GM21360 (cell line): ENCODE measurements around the gene MED27.
"Not testable (repeated sequence)": the region's sequence is repeated elsewhere in the genome, so short reads cannot be mapped to it uniquely, and the experiment has no call there.

Source experiments
- ATAC-seq: cut with Tn5 transposase; IDR thresholded peaks from one replicate; pipeline ENCODE4 v1.9.1; 2021; ENCODE audit warnings: mild to moderate bottlenecking, moderate library complexity; ENCODE audit not compliant: unreplicated experiment

Gene MED27

GRCh38 chr9:132020820-132021510 is 58.7 kb downstream of the MED27 start:
- ATAC-seq, result no peak

DNA sequence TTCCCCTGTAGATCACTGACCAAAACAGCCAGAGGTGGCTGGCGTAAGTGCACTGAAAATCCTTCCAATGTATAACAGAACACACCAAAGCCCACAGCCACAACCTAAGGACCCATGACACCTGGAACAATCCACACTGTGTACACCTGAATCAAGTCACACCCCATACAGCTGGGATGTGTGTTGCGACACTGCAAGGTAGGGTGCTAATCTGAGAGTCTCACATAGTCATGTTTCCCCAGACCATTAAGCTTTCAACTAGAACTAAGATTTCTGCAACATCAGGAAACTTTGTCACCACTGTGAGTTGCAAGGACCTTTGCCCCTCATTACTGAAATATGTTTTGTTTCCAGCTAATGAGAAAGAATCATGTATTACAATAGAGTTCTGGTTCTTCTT is 59.4 kb downstream of the MED27 start:
- ATAC-seq, result no peak

DNA sequence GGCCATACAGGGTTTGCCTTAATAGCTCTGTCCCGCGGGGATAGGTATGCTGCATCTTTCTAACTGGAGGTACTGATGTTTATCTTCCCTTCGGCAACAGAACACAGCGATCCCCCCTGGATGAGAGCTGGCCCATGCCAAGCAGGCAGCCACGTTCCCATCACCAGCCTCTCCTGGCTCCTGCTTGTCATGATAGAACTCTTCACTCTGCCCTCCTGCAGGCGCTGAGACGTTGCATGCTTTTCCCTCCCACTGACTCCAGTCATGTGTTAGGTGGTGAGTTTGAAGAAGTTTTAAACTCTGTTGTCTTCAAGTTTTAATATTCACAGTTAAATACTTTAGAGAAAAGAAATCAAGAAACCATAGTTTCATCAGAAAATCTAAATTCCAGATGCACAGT is 60.0 kb downstream of the MED27 start:
- no peak for ATAC-seq

DNA sequence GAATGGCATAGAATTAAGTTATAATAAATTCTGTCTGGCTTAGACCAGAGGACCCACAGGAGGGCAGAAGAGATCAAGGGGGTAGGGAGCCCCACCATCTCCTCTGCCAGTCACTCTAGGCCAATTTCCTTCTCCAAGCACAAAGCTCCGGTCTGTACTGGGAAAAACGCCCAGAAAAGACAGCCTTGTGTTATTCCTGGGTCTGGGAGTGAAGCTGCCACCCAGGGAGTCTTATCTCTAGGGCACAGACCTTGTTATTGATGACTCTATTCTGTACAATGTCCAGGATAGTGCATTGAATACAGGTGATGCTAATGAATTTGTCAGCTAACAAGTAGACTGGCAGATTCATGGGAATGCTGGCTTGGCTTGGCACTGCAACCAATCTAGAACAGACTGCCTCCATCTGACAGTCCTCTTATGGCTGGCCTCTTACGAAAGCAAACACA is 60.7 kb downstream of the MED27 start:
- ATAC-seq, result no peak

DNA sequence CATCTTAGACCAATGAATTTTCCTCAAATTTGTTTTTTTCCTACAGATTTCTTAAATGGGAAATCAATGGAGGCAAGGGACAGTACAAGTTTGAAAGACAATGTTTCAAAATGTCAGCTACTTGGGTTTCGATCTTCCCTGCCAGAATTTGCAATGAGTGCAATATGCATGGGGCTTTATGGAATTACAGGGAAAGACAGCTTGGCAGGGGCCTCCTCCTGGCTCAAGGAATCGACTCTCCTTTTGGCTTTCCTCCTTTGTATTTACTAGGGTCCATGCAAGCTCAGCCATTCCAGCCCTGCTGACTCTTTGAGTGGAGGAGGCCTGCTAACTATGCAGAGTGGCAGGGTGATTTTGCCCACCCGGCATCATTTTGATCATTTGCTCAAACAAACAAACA is 63.2 kb downstream of the MED27 start:
- no peak for ATAC-seq

DNA sequence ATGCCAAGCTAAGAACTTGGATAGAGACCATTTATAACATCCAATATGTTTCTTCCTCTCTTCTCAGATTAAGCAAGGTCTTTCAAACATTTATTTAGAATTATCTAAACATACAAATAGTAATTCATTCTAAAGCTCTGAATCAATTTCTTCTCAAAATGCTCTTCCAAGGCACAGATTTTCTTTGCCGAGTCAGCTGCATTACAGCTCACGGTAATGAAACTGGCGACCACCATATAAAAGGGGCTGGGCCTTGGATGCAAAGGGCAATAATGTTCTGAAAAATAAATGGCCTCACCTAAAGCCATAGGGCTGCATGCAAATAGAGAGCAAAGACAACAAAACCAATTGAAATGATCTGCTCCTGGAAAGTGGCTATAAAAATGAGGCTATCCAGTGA is 63.8 kb downstream of the MED27 start:
- ATAC-seq, result no peak

GRCh38 chr9:132014218-132014805 is 65.4 kb downstream of the MED27 start:
- ATAC-seq, result no peak

GRCh38 chr9:132012704-132013357 is 66.8 kb downstream of the MED27 start:
- no peak for ATAC-seq

DNA sequence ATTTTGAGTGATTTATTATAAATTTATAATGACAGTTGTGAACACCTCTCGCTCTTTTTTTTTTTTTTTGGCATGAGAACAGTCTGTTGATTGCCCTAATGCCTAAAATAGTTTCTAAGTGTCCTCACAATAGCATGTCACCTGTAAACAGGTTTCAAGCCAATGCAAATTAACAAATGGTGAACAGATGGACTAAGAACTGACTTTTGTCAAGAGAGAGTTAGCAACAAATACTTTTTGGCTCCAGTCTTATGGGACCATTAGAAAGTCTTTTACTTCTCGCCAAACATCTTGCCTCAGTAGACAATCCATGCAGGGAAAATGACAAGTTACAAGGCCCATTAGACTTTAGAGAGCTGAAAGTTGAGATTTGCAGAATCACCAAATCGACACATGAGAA is 67.8 kb downstream of the MED27 start:
- no peak for ATAC-seq

DNA sequence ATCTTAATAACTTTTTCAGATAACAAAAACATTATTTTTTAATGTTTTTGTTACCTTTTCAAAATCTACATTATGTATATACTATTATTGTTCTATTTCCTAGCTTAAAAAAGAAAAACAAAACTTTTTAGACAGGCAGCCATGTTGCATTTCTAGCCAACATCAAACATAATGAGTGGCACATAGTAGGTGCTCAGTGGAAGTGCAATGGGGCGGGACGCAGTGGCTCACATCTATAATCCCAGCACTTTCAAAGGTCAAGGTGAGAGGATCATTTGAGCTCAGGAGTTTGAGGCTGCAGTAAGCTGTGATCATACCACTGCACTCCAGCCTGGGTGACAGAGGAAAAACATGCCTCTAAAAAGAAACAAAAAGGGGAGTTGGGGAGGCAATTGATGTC is 68.4 kb downstream of the MED27 start:
- ATAC-seq, result no peak

DNA sequence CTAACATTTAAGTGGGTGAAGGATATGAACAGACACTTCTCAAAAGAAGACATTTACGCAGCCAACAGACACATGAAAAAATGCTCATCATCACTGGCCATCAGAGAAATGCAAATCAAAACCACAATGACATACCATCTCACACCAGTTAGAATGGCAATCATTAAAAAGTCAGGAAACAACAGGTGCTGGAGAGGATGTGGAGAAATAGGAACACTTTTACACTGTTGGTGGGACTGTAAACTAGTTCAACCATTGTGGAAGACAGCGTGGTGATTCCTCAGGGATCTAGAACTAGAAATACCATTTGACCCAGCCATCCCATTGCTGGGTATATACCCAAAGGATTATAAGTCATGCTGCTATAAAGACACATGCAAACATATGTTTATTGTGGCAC is 69.5 kb downstream of the MED27 start:
- ATAC-seq, result not testable (repeated sequence)

- no peak for ATAC-seq
Measured at GRCh38 chr9:132008855-132009812, 70.5 kb downstream of the MED27 start.

- no peak for ATAC-seq
Measured at GRCh38 chr9:132008184-132008803, 71.4 kb downstream of the MED27 start.

- ATAC-seq, result peak; percentile 2
Measured at GRCh38 chr9:132007371-132008025, 72.2 kb downstream of the MED27 start.

DNA sequence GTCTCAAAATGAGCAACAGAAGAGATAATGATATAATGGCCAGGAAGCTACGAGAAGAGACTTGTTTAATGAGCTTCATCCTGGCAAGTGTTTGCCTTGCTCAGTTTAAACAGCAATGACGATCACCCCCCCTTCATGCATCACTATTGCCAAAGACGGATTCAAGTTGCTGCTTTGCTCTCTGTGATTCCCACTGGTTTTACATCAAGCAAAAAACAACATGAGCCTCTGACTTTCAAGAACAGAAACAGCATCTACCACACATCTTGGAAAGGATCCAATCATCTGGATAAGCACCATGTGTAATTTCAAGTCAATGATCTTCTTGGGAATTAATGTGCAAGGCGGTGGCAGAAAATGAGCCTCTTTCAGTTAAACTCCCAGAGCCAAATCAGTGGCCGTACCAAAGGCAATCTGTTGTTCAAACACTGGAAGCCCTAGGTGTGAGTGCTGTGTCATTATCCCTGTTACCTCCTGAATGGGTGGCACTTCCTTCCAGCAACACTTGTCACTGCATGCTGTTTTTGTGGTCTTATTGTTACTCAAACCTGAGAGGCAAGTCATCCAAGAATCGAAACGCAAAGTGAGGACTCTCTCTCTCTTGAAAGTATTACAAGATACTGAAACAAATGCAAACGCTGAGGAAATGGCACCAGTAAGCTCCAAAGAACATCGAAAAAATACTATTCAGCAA is 72.8 kb downstream of the MED27 start:
- peak; percentile 59 for ATAC-seq

- no peak for ATAC-seq
Measured at GRCh38 chr9:132005899-132006298, 73.8 kb downstream of the MED27 start.

DNA sequence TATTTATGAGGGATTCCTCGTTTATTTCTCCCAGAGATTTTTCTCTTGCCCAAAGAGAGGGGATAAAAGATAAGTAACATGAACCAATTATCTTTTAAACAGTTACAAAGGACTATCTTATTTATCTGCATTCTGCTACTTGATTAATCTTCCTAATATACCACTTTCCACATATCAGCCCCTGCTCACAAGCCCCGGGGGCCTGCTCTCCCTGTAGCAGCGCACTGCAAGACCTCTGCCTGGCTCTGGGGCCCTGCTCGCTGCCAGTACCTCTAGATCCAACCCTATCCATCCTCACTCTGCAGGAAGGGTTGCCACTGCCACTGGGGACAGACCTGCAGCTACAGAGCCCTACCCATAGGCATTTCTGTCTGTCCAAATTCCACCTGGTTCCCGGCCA is 75.3 kb downstream of the MED27 start:
- no peak for ATAC-seq

DNA sequence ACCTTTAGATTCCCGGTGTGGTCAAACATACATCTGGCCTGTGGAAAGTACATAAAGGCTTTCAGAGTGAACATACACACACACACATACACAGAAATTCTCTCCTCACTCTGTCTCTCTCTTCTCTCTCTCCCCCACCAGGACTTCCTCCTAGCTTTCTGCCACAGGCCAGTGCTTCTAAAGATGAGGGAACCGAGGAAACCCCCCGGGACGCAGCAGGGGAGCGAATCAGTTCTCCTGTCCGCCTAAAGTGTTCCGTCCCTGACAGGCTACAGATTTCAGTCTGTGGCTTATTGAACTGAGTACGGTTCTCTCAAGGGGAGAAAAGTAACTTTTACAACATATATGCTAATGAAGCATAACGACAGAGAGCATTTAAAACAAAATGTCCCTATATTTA is 75.8 kb downstream of the MED27 start:
- no peak for ATAC-seq

- no peak for ATAC-seq
Measured at GRCh38 chr9:132003319-132003704, 76.4 kb downstream of the MED27 start.
